K562 (cell line): ENCODE results near the gene ZNF292. TPM values are rescaled to one million over a fixed set of nuclear protein-coding genes. Genes with fewer than 3 reads are reported as not detected.

Source experiments
- ATAC-seq: fragments of 200-7000 bp; cut with Tn5 transposase; 3 replicates; pipeline ENCODE4 v1.9.1; 2020; ENCODE audit warnings: moderate library complexity
- BruUV-seq: library from RNA; stranded (reverse); fragments of 400-500 nt; replicated peaks from 2 replicates; lab custom pipeline; 2021; lab: Mats Ljungman, UMichigan
- CTCF ChIA-PET: fragments of 300-600 bp; formaldehyde crosslinking; extraction: SDS; loops from one replicate; lab custom pipeline; 2021; ENCODE audit warnings: low intra/inter-chr PET ratio; lab: Yijun Ruan, JAX
- POLR2A ChIA-PET: fragments of 300-600, 350-650 bp; sonication (Branson Sonifier 250); formaldehyde crosslinking; extraction: SDS; loops from one replicate; lab custom pipeline; 2021; ENCODE audit warnings: antibody characterized with exemption, inconsistent platforms; lab: Yijun Ruan, JAX
- DNase-seq, 4 experiments: peaks; one replicate each; pipeline versions ENCODE4 v3.0.0 to v3.0.0-alpha.2; 2011 to 2018; ENCODE audit warnings: low spot score in 3 of 4, mixed read lengths in 3 of 4; ENCODE audit errors: extremely low read depth in 1 of 4
- FAIRE-seq: peaks from 2 replicates; lab custom pipeline; 2011; peaks lifted over from hg19 to GRCh38; lab: Jason Lieb, UNC
- H2AFZ ChIP-seq: 2 replicates; pipeline ENCODE4 v1.6.0; 2011; ENCODE audit warnings: low read depth, low read length, control low read depth, inconsistent platforms
- H3K27ac ChIP-seq: fragments of 200-600 bp; 3 replicates; pipeline ENCODE4 v1.8.0; 2011; ENCODE audit warnings: low read depth, mild to moderate bottlenecking, control low read depth, inconsistent platforms, low read length, moderate library complexity, mixed read lengths; ENCODE audit errors: extremely low read depth
- H3K27me3 ChIP-seq, 2 experiments: fragments of 300-600 bp in 1 of 2; 2 replicates in 1 of 2; 3 replicates in 1 of 2; pipeline versions ENCODE4 v1.6.0 to v1.8.0; 2011; ENCODE audit warnings: inconsistent platforms in 2 of 2, low read length in 2 of 2, mild to moderate bottlenecking in 1 of 2, mixed read lengths in 1 of 2, moderate library complexity in 1 of 2; ENCODE audit not compliant: control insufficient read depth in 2 of 2, insufficient read depth in 2 of 2
- H3K36me3 ChIP-seq: fragments of 300-600 bp; 3 replicates; pipeline ENCODE4 v1.8.0; 2011; ENCODE audit warnings: mild to moderate bottlenecking, low read length, inconsistent platforms; ENCODE audit not compliant: control insufficient read depth, insufficient read depth
- H3K4me1 ChIP-seq, 2 experiments: fragments of 200-600 bp in 1 of 2; replicated peaks in 1 of 2; 2 replicates in 1 of 2; 3 replicates in 1 of 2; pipeline versions ENCODE4 v1.5.1 to v1.8.0; 2011; ENCODE audit warnings: inconsistent platforms in 2 of 2, low read length in 2 of 2, mild to moderate bottlenecking in 1 of 2, mixed read lengths in 1 of 2, moderate library complexity in 1 of 2; ENCODE audit not compliant: control insufficient read depth in 2 of 2, insufficient read depth in 2 of 2
- H3K4me2 ChIP-seq: 2 replicates; pipeline ENCODE4 v1.6.1; 2011; ENCODE audit warnings: low read length, control low read depth, inconsistent platforms, mixed read lengths; ENCODE audit not compliant: insufficient read depth
- H3K4me3 ChIP-seq: fragments of 200-600 bp; sonication (generic), shearing (Covaris generic); 2 replicates; pipeline ENCODE4 v1.5.1; 2016; ENCODE audit warnings: control low read depth, inconsistent platforms
- H3K79me2 ChIP-seq: fragments of 200-600 bp; 3 replicates; pipeline ENCODE4 v1.8.0; 2011; ENCODE audit warnings: low read length, inconsistent platforms; ENCODE audit not compliant: control insufficient read depth, insufficient read depth
- H3K9ac ChIP-seq, 2 experiments: 2 replicates each; pipeline versions ENCODE4 v1.6.0 to v1.6.1; 2011; ENCODE audit warnings: low read depth in 2 of 2, low read length in 2 of 2, control low read depth in 1 of 2, inconsistent platforms in 1 of 2, mild to moderate bottlenecking in 1 of 2, mixed read lengths in 1 of 2; ENCODE audit not compliant: insufficient read depth in 1 of 2
- H3K9me1 ChIP-seq: one replicate; pipeline ENCODE4 v1.6.0; 2011; ENCODE audit warnings: inconsistent platforms, mild to moderate bottlenecking, low read length, moderate library complexity; ENCODE audit not compliant: control insufficient read depth, insufficient read depth
- H3K9me3 ChIP-seq: replicated peaks from 2 replicates; pipeline ENCODE4 v1.5.1; 2011; ENCODE audit warnings: low read depth, low read length, inconsistent platforms; ENCODE audit not compliant: control insufficient read depth, insufficient read depth
- H4K20me1 ChIP-seq: replicated peaks from 2 replicates; pipeline ENCODE4 v1.6.1; 2011; ENCODE audit warnings: low read length, inconsistent platforms, mixed read lengths; ENCODE audit not compliant: control insufficient read depth, insufficient read depth
- BRCA1 ChIP-seq, 2 experiments: fragments of 450-650 bp in 1 of 2; sonication (generic) in 1 of 2; formaldehyde crosslinking in 1 of 2; IDR thresholded peaks; 2 replicates each; pipeline versions ENCODE4 v1.5.0 to v1.6.1; 2017 to 2020; ENCODE audit warnings: mild to moderate bottlenecking in 1 of 2, missing genetic modification reagents in 1 of 2
- ELF2 ChIP-seq: fragments of 250-450 bp; sonication (Bioruptor Pico); IDR thresholded peaks from 2 replicates; pipeline ENCODE4 v1.5.0; 2021; ENCODE audit warnings: mild to moderate bottlenecking
- FOSL1 ChIP-seq: fragments of 200-800 bp; sonication (Bioruptor generic); conservative IDR thresholded peaks from 2 replicates; pipeline ENCODE4 v1.6.1; 2016; ENCODE audit warnings: missing genetic modification characterization, missing compliant biosample characterization
- HLTF ChIP-seq: fragments of 450-650 bp; IDR thresholded peaks from 2 replicates; pipeline ENCODE4 v1.6.1; 2016
- KDM5B ChIP-seq: fragments of 200-600 bp; sonication (generic); IDR thresholded peaks from 2 replicates; pipeline ENCODE4 v1.6.1; 2012; ENCODE audit warnings: low read depth, mild to moderate bottlenecking, moderate library complexity, low read length, control low read depth, inconsistent platforms; ENCODE audit not compliant: insufficient replicate concordance
- MYC ChIP-seq, 2 experiments: fragments of 250-450 bp in 1 of 2; sonication (Bioruptor Pico) in 1 of 2; IDR thresholded peaks; 2 replicates each; pipeline versions ENCODE4 v1.5.1 to v1.6.1; 2012 to 2021; ENCODE audit warnings: low read depth in 2 of 2, borderline replicate concordance in 1 of 2, improper control_type of control experiment in 1 of 2, low read length in 1 of 2, mild to moderate bottlenecking in 1 of 2, moderate library complexity in 1 of 2
- NR3C1 ChIP-seq: sonication (generic); formaldehyde crosslinking; IDR thresholded peaks from 2 replicates; pipeline ENCODE4 v1.8.1; 2022; ENCODE audit warnings: missing genetic modification reagents
- OTX1 ChIP-seq: fragments of 450-650 bp; formaldehyde crosslinking; IDR thresholded peaks from 2 replicates; pipeline ENCODE4 v1.4.0; 2022; ENCODE audit warnings: mild to moderate bottlenecking
- SMARCE1 ChIP-seq: fragments of 450-650 bp; IDR thresholded peaks from 2 replicates; pipeline ENCODE4 v1.7.1; 2016; ENCODE audit warnings: mild to moderate bottlenecking
- SP1 ChIP-seq: sonication (generic); formaldehyde crosslinking; IDR thresholded peaks from 2 replicates; pipeline ENCODE4 v1.8.1; 2022; ENCODE audit warnings: mild to moderate bottlenecking, missing genetic modification reagents
- STAG1 ChIP-seq: sonication (generic); formaldehyde crosslinking; IDR thresholded peaks from 2 replicates; pipeline ENCODE4 v1.5.0; 2020; ENCODE audit warnings: missing genetic modification reagents, borderline replicate concordance
- TAF1 ChIP-seq: IDR thresholded peaks from 2 replicates; pipeline ENCODE4 v1.6.1; 2011; ENCODE audit warnings: mild to moderate bottlenecking, low read length, moderate library complexity; ENCODE audit not compliant: insufficient read depth, control insufficient read depth, severe bottlenecking; ENCODE audit errors: extremely low read depth
- THRAP3 ChIP-seq: fragments of 450-650 bp; IDR thresholded peaks from 2 replicates; pipeline ENCODE4 v1.6.1; 2016; ENCODE audit warnings: mild to moderate bottlenecking, inconsistent platforms, borderline replicate concordance
- ZC3H8 ChIP-seq: fragments of 450-650 bp; IDR thresholded peaks from 2 replicates; pipeline ENCODE4 v1.6.1; 2017
- ZNF134 ChIP-seq: fragments of 250-450 bp; sonication (Bioruptor Pico); conservative IDR thresholded peaks from 2 replicates; pipeline ENCODE4 v1.4.0; 2020
- ZNF263 ChIP-seq: sonication (generic); formaldehyde crosslinking; IDR thresholded peaks from 2 replicates; pipeline ENCODE4 v1.8.0; 2022; ENCODE audit warnings: mild to moderate bottlenecking, missing genetic modification reagents, borderline replicate concordance
- ZNF354B ChIP-seq: fragments of 250-450 bp; sonication (Bioruptor Pico); IDR thresholded peaks from 2 replicates; pipeline ENCODE4 v1.4.0; 2020
- ZNF436 ChIP-seq: fragments of 250-450, 450-650 bp; sonication (Bioruptor Pico); formaldehyde crosslinking; IDR thresholded peaks from 2 replicates; pipeline ENCODE4 v1.7.0; 2020; ENCODE audit warnings: mild to moderate bottlenecking
- ZNF699 ChIP-seq: fragments of 250-450 bp; sonication (Bioruptor Pico); IDR thresholded peaks from 2 replicates; pipeline ENCODE4 v1.8.0; 2021; ENCODE audit warnings: mild to moderate bottlenecking, moderate library complexity; ENCODE audit not compliant: insufficient replicate concordance
- WGBS: fragments of 100-300 bp; shearing (Covaris generic); methylation state at CpG from one replicate; pipeline ENCODE4 v1.1.6; 2016; ENCODE audit warnings: low coverage, mixed read lengths; ENCODE audit not compliant: insufficient coverage; ENCODE audit errors: missing lambda C conversion rate; 5-methylcytosine and 5-hydroxymethylcytosine counted together
- in situ Hi-C: fragments of 300-500 bp; cut with MboI; formaldehyde crosslinking; loops from 4 replicates; pipeline ENCODE4 v1.15.0; 2018; ENCODE audit warnings: inconsistent platforms, mixed read lengths
- intact Hi-C: fragments of 100-400 bp; cut with micrococcal nuclease; formaldehyde crosslinking; loops from 2 replicates; pipeline ENCODE4 v1.14.2; 2022
- polyA plus RNA-seq, 8 experiments: library from polyadenylated mRNA; depleted of rRNA in 4 of 8; stranded (reverse) in 5 of 8; unstranded in 3 of 8; fragments of >200 nt; fragmentation: Nextera tagmentation in 2 of 8; fragmentation: Illumina TruSeq in 1 of 8; extraction: Ambion mirVana in 2 of 8; extraction: Trizol in 1 of 8; gene quantifications; 2 replicates each; pipeline versions ENCODE4 v1.2.1 to v1.2.3, GENCODE V29; 2011 to 2014; ENCODE audit warnings: inconsistent platforms in 1 of 8, missing spikeins in 1 of 8
- total RNA-seq, 7 experiments: library from RNA; depleted of rRNA in 6 of 7; stranded (reverse); fragments of >200 nt in 6 of 7; fragmentation: Illumina TruSeq in 2 of 7; extraction: Trizol in 2 of 7; gene quantifications; 2 replicates each; pipeline versions ENCODE4 v1.2.1 to v1.2.3, GENCODE V29; 2011 to 2021; ENCODE audit warnings: low replicate concordance in 1 of 7
- TF ChIP-seq, protein P1 (sequence below): fragments of 250-450 bp; sonication (Bioruptor Pico); IDR thresholded peaks from 2 replicates; pipeline ENCODE4 v1.5.0; 2022; ENCODE audit warnings: mild to moderate bottlenecking

ZNF292 gene
- total and polyA plus RNA-seq, 9 of the 15 experiments (the other 6 are each of a cell fraction or from before 2014, with no cell fraction given): 4.4 to 17.1 (median 12.8) TPM

DNA sequence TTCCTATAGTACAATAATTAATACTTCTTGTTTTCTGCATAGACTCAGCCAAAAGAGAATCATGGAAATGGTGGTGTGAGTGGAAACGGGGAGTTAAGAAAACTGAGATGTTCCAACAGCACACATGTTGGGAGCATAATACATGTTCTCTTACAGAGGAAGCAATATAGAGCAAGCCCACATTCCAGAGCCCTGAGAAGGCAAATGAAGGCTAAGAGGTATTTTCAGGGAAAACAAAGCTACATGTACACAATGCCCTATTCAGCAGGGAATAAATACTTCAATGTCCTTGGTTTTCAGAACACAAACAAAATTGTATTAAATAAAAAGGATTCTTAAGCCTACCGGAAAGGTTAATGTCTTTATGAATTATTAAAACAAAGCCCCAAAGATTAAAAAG is 131.9 kb downstream of the ZNF292 start:
- H3K4me1 ChIP-seq: no peaks in the 10 kb centered on the region
- H3K27ac ChIP-seq: no peak overlapping the region
- in situ Hi-C loops (no loop called here), intact Hi-C loops (no loop called here)
- FAIRE-seq (no peak), ATAC-seq (no peak), DNase-seq (no peak)
- H3K27me3 ChIP-seq: peaks cover 3 to 6% of the 10 kb centered on the region in 2 experiments; a peak in 4 of 5 replicates
- no peaks in the 10 kb centered on the region for H3K9me3 ChIP-seq
- BruUV-seq: no TSS peak
- no peaks in the 10 kb centered on the region for H4K20me1 ChIP-seq
- no peak overlapping the region for H2AFZ ChIP-seq
- ChIA-PET POLR2A (no interaction called here), CTCF (no interaction called here)
- H3K9me1 ChIP-seq: no peaks in the 10 kb centered on the region
- H3K9ac ChIP-seq: no peak overlapping the region
- H3K36me3 ChIP-seq: no peaks in the 10 kb centered on the region
- H3K4me3 ChIP-seq: no peak overlapping the region
- WGBS: 3% methylated on average over 2 of the region's 2 CpGs
- H3K79me2 ChIP-seq: no peaks in the 10 kb centered on the region
- no peak overlapping the region for H3K4me2 ChIP-seq
- no peak for TF ChIP-seq TAF1
- TF ChIP-seq BRCA1 (IDR thresholded peaks at IDR 0.05): no peak
- no peak for TF ChIP-seq BRCA1 (CRISPR knock-in tag; IDR thresholded peaks at IDR 0.05)
- no peak for TF ChIP-seq ZNF263 (CRISPR knock-in tag)
- no peak for TF ChIP-seq ZNF134 (CRISPR knock-in tag)
- TF ChIP-seq NR3C1 (CRISPR knock-in tag): no peak
- no peak for TF ChIP-seq ZNF436
- no peak for TF ChIP-seq ZC3H8
- TF ChIP-seq SMARCE1: no peak
- no peak for TF ChIP-seq OTX1 (CRISPR knock-in tag)
- no peak for TF ChIP-seq MYC (IDR thresholded peaks at IDR 0.05; ENCODE audit: low read depth, low read length)
- no peak for TF ChIP-seq MYC (CRISPR knock-in tag; IDR thresholded peaks at IDR 0.05; ENCODE audit: borderline replicate concordance, low read depth)
- no peak for TF ChIP-seq SP1
- TF ChIP-seq THRAP3: no peak
- no peak for TF ChIP-seq KDM5B
- TF ChIP-seq ELF2: no peak
- TF ChIP-seq FOSL1 (tag): no peak
- no peak for TF ChIP-seq STAG1
- no peak for TF ChIP-seq HLTF
- TF ChIP-seq, protein P1, sequence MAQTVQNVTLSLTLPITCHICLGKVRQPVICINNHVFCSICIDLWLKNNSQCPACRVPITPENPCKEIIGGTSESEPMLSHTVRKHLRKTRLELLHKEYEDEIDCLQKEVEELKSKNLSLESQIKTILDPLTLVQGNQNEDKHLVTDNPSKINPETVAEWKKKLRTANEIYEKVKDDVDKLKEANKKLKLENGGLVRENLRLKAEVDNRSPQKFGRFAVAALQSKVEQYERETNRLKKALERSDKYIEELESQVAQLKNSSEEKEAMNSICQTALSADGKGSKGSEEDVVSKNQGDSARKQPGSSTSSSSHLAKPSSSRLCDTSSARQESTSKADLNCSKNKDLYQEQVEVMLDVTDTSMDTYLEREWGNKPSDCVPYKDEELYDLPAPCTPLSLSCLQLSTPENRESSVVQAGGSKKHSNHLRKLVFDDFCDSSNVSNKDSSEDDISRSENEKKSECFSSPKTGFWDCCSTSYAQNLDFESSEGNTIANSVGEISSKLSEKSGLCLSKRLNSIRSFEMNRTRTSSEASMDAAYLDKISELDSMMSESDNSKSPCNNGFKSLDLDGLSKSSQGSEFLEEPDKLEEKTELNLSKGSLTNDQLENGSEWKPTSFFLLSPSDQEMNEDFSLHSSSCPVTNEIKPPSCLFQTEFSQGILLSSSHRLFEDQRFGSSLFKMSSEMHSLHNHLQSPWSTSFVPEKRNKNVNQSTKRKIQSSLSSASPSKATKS (CRISPR knock-in tag): no peak
- no peak for TF ChIP-seq ZNF699 (CRISPR knock-in tag)
- no peak for TF ChIP-seq ZNF354B (CRISPR knock-in tag)
